Astrocyte of the cerebellum (primary cell): Measurements from ENCODE around the gene TNFAIP8L2.

Experiments
- DNase-seq: peaks from one replicate; pipeline ENCODE4 v3.0.0-alpha.2; 2011; ENCODE audit warnings: low read depth
- H3K4me3 ChIP-seq: 2 replicates; pipeline ENCODE4 v1.5.1; 2011; ENCODE audit warnings: mild to moderate bottlenecking, low read depth, low read length, moderate library complexity
- in situ Hi-C: cut with HindIII; loops from 2 replicates; pipeline ENCODE4 v1.10.0; 2017; ENCODE audit warnings: low sequenced_read_pairs
- TF ChIP-seq, protein P1 (sequence below): IDR thresholded peaks from 2 replicates; pipeline ENCODE4 v1.5.1; 2012; ENCODE audit warnings: low read length, low read depth, moderate library complexity, mild to moderate bottlenecking; ENCODE audit errors: missing control alignments

TNFAIP8L2 gene

GRCh38 chr1:151158326-151158725 is 1.9 kb downstream of the TNFAIP8L2 start:
- in situ Hi-C loops: no loop called here
- DNase-seq: no peak
- TF ChIP-seq, protein P1, sequence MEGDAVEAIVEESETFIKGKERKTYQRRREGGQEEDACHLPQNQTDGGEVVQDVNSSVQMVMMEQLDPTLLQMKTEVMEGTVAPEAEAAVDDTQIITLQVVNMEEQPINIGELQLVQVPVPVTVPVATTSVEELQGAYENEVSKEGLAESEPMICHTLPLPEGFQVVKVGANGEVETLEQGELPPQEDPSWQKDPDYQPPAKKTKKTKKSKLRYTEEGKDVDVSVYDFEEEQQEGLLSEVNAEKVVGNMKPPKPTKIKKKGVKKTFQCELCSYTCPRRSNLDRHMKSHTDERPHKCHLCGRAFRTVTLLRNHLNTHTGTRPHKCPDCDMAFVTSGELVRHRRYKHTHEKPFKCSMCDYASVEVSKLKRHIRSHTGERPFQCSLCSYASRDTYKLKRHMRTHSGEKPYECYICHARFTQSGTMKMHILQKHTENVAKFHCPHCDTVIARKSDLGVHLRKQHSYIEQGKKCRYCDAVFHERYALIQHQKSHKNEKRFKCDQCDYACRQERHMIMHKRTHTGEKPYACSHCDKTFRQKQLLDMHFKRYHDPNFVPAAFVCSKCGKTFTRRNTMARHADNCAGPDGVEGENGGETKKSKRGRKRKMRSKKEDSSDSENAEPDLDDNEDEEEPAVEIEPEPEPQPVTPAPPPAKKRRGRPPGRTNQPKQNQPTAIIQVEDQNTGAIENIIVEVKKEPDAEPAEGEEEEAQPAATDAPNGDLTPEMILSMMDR: no peak
- no peak overlapping the region for H3K4me3 ChIP-seq

DNA sequence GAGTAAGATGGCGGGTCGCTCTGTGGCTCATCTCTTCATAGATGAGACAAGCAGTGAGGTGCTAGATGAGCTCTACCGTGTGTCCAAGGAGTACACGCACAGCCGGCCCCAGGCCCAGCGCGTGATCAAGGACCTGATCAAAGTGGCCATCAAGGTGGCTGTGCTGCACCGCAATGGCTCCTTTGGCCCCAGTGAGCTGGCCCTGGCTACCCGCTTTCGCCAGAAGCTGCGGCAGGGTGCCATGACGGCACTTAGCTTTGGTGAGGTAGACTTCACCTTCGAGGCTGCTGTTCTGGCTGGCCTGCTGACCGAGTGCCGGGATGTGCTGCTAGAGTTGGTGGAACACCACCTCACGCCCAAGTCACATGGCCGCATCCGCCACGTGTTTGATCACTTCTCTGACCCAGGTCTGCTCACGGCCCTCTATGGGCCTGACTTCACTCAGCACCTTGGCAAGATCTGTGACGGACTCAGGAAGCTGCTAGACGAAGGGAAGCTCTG is 2.4 kb downstream of the TNFAIP8L2 start:
- DNase-seq: no peak
- in situ Hi-C loops: no loop called here
- no peak overlapping the region for H3K4me3 ChIP-seq
- TF ChIP-seq, protein P1: no peak

DNA sequence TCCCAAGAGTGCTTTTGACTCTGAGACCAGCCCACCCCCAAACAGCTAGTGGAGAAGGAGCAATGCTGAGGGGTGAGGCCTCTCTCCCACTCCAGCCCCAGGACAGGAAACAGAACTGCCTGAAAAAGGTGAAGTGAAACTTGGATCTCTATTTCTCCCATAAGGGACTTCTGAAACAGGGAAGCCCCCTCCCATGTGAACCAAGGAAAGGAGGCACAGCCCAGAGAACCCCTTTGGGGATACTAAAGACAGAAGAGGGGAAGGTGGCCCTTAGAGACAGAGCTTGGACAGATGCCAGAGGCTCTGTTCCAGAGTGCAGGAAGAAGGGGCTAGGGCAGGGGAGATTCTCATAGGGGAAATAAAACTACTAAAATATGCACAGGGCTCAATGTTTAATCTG is 2.9 kb downstream of the TNFAIP8L2 start:
- no peak overlapping the region for H3K4me3 ChIP-seq
- no peak for DNase-seq
- TF ChIP-seq, protein P1: no peak
- in situ Hi-C loops: no loop called here

- TF ChIP-seq, protein P1: no peak
- in situ Hi-C loops: no loop called here
- peak overlapping the region; percentile 85 for H3K4me3 ChIP-seq
- no peak for DNase-seq
These were observed 8.4 kb downstream of the TNFAIP8L2 start for GRCh38 chr1:151164732-151165280.

GRCh38 chr1:151165281-151165737 is 8.9 kb downstream of the TNFAIP8L2 start:
- H3K4me3 ChIP-seq: peak overlapping the region; percentile 85
- in situ Hi-C loops: no loop called here
- TF ChIP-seq, protein P1: no peak
- DNase-seq: no peak

DNA sequence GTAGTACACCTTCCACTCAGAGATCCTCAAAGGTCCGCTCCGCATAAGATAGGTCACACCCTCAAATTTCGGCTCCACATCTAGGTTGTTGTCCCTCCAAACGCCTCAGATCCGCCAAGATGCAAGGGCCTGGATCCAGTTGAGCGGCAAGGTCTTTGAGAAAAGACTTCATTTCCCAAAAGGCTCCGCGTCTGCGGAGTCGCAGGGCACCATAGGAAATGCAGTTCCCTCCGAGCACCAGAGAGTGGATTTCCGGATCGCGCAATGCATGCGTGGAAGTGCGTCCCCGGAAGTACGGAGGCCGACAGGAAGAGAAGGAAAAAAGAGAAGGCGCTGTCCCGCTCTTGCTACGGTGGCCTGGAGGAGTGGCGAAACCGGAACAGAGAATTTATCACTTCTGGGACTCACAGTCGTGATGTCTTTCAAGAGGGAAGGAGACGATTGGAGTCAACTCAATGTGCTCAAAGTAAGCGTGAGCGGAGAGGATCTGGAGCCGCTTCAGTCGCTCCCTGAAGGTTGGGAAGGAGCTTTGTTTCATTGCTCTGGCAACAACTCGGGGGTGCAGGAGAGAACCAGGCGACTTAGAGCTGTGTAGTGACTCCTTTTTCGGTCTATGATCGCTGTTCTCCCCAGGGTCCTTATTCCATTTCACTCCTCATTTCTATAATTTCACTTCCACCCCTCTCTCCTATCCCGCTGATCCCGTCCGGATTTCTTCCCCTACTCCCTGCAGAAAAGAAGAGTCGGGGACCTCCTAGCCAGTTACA is 9.5 kb downstream of the TNFAIP8L2 start, which contains the start of the genes LYSMD1 and SCNM1:
Gene LYSMD1 (minus strand): TSS at position 165 of the 767 bp plus-strand sequence. CDS start 644 bp downstream, outside the sequence.
Gene SCNM1 (plus strand): TSS at position 407 of the 767 bp plus-strand sequence. CDS start 9 bp downstream, at position 416.
- DNase-seq: peak; percentile 98
- H3K4me3 ChIP-seq: peak within 1 kb of the TSS; percentile 85
- in situ Hi-C loops: no loop called here
- TF ChIP-seq, protein P1: peak; percentile 12
